Stimulated activated naive CD4-positive, alpha-beta T cell treated with Interleukin-2 at 50 U/mL for 16 hours (primary cell): ENCODE data around the gene DRD4.

Source experiments
- DNase-seq: peaks from one replicate; lab custom pipeline; 2025; lab: John Stamatoyannopoulos, UW

DRD4 gene

DNA sequence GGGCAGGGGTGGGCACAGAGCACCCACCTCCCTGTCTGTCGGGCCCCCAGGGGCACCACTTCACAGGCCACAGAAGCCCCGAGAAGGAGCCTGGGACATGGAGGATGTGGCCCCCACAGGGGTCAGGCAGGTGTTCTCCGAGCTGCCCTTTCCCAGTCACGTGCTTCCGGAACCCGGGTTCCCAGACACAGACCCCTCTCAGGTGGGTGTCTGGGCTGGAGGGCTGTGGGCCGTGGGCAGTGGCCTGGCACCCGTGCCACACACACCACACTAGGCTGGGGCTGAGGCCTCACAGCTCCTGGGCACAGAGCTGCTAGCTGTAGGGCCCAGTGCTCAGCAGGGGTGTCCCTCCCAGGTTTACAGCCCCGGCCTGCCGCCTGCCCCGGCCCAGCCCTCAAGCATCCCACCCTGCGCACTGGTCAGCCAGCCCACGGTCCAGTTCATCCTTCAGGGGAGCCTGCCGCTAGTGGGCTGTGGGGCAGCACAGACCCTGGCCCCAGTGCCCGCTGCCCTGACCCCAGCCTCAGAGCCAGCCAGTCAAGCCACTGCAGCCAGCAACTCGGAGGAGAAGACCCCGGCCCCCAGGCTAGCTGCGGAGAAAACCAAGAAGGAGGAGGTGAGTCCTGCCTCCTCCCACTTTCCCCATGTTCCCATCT is 26.8 kb upstream of the DRD4 start:
- DNase-seq, result no peak

- no peak for DNase-seq
These were observed 25.8 kb upstream of the DRD4 start for GRCh38 chr11:611001-611996.

GRCh38 chr11:612201-612960 is 24.7 kb upstream of the DRD4 start:
- DNase-seq, result no peak

GRCh38 chr11:612961-613300 is 24.1 kb upstream of the DRD4 start:
- no peak for DNase-seq

DNA sequence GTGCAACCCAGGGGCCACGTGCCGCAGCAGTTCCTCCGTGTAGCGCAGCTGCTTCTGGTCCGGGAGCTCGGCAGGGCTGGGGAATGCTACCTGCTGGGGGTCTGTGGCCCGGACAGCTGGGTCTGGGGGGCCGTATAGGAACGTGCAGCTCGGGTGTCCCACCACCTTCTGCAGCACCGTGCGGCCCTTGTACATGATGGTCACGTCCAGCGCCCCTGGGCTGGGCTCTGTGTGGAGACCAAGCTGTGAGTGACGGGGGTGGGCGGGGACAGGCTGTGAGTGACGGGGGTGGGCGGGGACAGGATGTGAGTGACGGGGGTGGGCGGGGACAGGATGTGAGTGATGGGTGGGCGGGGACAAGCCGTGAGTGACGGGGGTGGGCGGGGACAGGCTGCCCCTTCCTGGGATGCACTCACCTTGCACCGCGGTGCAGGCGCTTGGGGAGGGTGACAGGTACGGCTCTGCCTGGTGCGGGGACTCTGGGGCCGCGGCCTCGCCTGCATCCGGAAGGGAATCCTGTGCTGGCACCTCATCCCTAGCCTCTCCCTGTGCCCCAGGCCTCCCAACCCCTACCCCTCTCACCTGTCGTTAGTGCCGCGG is 23.6 kb upstream of the DRD4 start:
- peak; percentile 79 for DNase-seq

- DNase-seq, result no peak
These were observed 22.9 kb upstream of the DRD4 start for GRCh38 chr11:614021-614622.

DNA sequence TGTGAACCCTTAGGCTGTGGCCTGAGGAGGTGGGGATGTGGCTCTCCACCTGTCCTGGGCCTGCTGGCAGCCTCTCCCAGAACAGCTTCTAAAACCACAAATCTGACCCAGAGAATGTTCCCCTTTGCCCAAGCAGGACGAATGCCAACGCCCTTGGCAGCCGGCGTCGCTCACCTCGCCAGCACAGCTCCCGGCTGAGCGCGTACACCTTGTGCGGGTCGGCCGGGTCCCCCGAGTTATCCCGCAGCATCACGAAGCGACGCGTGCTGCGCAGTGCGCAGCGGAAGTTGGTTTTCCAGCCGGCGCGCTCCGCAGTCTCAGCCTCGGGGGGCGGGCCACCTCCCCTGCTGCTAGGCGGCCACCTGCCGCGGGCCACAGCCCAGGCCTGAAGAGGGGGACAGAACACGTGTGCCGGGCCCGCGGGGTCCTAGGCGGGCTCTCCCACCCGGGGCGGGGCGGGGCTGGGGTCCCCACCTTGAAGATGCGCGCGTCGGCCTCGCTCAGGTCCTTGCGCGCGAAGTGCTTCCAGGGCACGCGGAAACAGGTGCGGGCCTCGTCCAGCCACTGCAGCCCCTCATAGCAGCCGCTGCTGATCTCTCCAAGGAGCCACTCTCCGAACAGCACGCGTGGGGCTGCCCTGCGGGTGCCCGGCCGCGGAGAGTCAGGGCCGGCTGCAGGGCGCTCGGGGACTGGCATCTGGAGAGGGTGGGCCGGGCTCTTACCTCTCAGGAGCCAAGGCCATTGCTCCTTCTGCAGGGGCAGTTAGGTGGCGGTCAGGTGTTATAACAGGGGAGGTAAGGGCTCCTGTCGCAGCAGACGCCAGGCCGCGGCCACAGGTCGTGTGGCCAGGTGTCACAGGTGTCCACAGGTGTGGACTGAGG is 22.2 kb upstream of the DRD4 start:
- DNase-seq, result no peak

GRCh38 chr11:615504-616319 is 21.4 kb upstream of the DRD4 start, which contains the start of gene IRF7:
IRF7 (minus strand) TSS chr11:615950; CDS start chr11:615364, 586 bp downstream.
- peak; percentile 83 for DNase-seq

GRCh38 chr11:616320-617198 is 20.5 kb upstream of the DRD4 start:
- DNase-seq, result no peak

DNA sequence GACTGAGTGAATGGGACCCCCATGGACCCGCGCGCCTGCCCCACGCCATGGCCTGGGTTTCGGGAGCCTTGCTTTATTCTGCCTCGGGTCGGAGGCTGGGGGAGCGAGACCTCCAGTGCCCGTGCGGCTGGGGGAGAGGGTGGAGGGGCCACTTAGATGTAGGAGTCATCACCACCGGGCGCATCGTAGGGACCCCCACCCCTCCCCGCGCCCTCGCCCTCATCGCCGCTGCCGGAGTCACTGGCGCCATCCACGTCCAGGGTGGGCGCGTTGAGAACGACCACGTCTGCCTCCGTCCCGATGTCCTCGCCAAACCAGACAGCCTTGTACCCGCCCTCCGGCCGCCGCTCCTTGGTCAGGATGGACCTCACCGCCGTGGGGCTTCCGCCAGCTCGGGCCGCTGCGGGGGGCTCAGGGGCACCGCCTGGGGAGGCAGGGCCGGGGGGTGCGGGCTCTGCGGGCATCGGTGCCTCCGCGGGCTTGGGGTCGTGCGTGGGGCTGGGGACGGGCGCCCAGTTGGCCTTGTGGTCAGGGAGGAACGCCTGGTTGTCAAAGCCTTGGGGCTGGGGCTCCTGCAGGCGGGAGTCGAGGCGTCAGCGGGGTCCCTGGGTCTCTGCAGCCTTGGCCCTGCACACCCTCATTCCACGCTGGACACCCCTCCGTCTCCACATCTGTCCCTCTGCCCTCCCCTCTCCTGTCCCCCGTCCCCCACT is 19.7 kb upstream of the DRD4 start:
- no peak for DNase-seq

DNA sequence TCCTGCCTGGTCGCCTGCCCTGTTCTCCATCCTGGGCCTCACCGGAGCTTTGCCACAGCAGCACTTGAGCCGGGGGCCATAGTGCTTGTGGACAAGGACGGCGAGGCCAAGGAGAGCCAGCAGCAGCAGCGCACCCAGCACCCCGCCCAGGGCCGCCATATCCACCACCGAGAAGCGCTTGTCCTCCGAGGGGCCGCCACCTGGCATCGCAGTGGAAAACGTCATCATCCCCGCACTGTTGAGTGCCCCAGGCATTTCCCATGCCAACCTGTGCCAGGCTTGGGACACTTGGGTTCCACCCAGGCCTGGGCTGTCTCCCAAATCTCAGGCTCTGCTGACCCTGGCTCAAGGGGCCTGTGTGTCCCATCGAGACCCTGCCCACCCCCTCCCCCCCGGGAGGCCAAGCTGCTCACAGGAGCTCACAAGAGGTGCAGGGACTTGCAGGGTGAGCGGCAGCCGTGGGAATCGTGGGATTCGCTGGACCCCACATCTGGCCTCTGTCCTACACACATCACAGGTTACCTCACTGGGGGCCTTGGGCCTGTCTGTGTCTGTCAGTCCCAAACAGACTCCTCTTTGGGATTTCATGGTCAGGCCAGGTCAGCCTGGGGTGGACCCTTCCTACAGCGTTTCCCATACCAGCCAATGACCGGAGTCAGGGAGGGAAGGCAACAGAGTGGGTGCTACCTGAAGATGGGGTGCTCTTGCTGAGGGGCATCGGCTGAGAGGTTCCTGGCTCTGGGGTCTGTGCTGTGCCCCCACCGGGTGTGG is 19.0 kb upstream of the DRD4 start:
- no peak for DNase-seq

DNA sequence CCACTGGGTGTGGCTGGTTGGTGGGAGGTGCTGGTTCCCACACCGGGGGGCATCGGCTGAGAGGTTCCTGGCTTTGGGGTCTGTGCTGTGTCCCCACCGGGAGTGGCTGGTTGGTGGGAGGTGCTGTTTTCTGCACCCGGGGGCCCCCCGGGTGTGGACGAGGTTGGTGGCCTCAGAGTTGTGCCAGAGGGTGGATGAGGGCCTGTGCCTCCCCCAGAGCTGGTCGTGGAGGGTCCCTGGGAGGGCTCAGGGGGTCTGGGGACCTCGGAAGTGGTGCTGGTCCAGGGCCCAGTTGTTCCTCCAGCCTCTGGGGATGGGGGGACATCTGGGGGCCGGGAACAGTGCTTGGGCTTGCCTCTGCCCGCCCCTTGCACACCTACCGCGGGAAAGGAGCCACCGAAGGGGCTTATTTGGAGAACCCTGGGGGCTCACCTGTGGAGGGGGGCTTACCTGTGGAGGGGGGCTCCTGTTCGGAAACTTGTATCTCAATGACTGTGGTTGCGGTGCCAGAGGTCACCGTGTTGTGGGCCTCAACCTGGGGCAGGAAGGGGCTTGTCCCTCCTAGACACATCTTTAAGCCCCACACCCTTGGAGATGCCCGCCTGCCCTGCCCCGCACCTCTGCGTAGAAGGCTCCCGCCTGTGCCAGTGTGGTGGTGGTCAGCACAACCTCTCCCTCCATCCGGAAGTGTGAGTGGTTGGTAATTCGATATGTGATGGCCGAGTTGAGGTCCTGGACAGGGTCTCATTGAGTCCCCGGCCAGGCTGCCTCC is 18.0 kb upstream of the DRD4 start:
- no peak for DNase-seq

DNA sequence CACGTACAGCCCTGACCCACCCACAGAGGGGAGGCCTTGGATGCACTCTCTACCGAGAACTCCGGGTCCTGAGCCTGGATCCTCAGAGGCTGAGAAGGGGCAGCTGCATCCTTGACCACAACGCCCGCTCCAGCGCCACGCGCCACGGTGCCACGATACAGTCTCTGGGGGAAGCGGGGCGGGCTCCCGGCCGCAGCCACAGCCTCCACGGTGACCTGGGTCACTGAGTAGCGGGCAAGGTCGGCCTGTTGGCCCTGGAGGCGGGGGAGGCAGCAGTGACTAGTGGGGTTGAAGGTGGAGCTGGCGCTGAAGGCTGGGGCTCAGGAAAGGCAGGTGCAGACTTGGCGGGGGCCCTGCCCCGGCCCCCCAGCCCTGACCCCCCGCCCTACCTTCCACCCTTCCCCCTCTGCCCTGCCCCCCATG is 17.4 kb upstream of the DRD4 start:
- DNase-seq, result no peak

DNA sequence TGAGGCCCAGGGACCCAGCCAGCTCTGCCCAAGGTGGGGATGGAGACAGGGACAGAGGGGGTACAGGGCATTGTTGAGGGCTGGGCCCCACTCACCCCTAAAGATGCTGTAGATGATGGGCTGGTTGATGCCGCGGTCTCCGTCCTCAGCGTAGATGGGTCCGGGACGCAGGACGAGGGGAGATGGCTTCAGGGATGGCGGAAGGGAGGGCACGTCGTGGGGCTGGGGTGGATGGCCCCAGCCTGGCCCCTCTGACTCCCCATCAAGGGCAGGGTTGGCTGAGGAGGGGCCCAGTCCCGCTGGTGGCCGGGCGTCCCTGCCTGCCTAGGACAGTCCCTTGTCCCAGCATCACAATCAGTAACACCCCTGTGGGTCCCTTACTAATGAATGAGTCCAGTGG is 16.9 kb upstream of the DRD4 start:
- DNase-seq, result no peak

DNA sequence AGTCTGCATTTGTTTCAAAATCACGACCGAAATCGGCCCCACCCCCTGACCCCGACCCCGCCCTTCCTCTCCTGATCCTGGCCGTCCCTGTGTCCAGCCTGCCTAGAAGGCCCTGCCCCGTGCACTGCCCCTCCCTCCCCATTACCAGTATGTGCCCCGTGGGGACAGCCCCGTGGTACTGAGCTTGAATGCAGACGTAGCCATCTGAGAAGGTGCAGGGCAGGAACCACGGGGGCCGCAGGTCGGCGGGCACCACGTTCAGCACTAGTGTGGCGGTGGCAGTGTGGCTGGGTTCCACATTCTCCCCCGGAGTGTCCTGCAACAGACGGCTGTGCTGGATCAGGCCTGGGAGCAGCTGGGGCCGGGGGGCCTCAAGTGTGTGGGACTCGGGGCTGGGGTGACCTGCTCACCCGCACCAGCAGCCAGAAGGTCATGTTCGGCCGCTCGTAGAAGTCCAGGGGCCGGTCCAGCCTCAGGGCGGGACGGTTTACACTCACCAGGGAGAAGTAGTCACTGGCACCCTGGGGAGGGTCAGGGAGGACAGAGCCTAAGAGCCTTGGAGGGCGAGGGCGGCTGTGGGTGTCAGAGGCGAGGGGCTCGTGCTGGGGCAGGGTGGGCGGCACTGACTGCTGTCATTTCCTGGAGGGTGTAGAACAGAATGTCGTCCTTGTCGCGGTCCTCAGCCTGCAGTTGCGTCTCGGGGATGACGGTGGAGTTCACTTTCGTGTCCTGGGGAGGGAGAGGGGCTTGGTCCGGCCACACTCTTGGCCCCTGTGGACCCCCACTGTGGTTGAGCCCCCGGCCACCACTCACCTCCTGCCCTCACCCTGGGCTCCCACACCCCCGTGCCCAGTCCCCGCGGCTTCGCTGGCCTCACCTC is 15.9 kb upstream of the DRD4 start:
- DNase-seq, result no peak

- no peak for DNase-seq
These were observed 15.2 kb upstream of the DRD4 start for GRCh38 chr11:621838-622237.
